ENCODE data around the gene HERC2. TPM values are rescaled to one million over a fixed set of nuclear protein-coding genes. Genes with fewer than 3 reads are reported as not detected.
"Not testable (repeated sequence)": the region's sequence is repeated elsewhere in the genome, so short reads cannot be mapped to it uniquely, and the experiment has no call there.

HERC2 gene
- total RNA-seq, 1 donor from 2014 or later = 42.7 TPM

- H3K4me1 ChIP-seq; H3K27ac ChIP-seq; intact Hi-C loops (cut with DNase I); DNase-seq (ENCODE audit: low spot score in 2 of 2); H3K9me3 ChIP-seq; H3K4me3 ChIP-seq; H3K27me3 ChIP-seq: not testable (repeated sequence)
- peaks cover 17 to 39% of the 10 kb centered on the region in 2 donors for H3K36me3 ChIP-seq
Measured at GRCh38 chr15:28231336-28231735, 90.6 kb downstream of the HERC2 start.

- intact Hi-C loops (cut with DNase I); DNase-seq (ENCODE audit: low spot score in 2 of 2); H3K27ac ChIP-seq; H3K27me3 ChIP-seq; H3K4me3 ChIP-seq; H3K9me3 ChIP-seq; H3K4me1 ChIP-seq: not testable (repeated sequence)
- H3K36me3 ChIP-seq = peaks cover 15 to 35% of the 10 kb centered on the region in 2 donors
Measured at GRCh38 chr15:28228990-28229640, 92.9 kb downstream of the HERC2 start.

GRCh38 chr15:28228096-28228495 lies 93.9 kb downstream of the HERC2 start:
- no peak for TF ChIP-seq CTCF (IDR thresholded peaks at IDR 0.05)
- Histone ChIP-seq H3K36me3 (peaks cover 12 to 39% of the 10 kb centered on the region in 2 donors), H3K27me3 (no peaks in the 10 kb centered on the region), H3K4me1 (no peaks in the 10 kb centered on the region), H3K4me3 (no peak overlapping the region), H3K27ac (no peak overlapping the region), H3K9me3 (no peaks in the 10 kb centered on the region)
- intact Hi-C loops (cut with DNase I) = no loop called here
- no peak for DNase-seq (ENCODE audit: low spot score in 2 of 2)

- peaks cover 12 to 40% of the 10 kb centered on the region in 2 donors for H3K36me3 ChIP-seq
- H3K27me3 ChIP-seq; H3K9me3 ChIP-seq; H3K4me1 ChIP-seq; intact Hi-C loops (cut with DNase I); H3K4me3 ChIP-seq; DNase-seq (ENCODE audit: low spot score in 2 of 2); H3K27ac ChIP-seq: not testable (repeated sequence)
- peak in 2 of 3 experiments; percentile 7 to 26 for TF ChIP-seq CTCF (IDR thresholded peaks at IDR 0.05)
Measured at GRCh38 chr15:28227303-28227702, 94.7 kb downstream of the HERC2 start.

- DNase-seq (ENCODE audit: low spot score in 2 of 2); H3K4me1 ChIP-seq; H3K27me3 ChIP-seq; H3K9me3 ChIP-seq; H3K27ac ChIP-seq; intact Hi-C loops (cut with DNase I); H3K4me3 ChIP-seq: not testable (repeated sequence)
- H3K36me3 ChIP-seq = peaks cover 30 to 57% of the 10 kb centered on the region in 2 donors
Measured at GRCh38 chr15:28222612-28223011, 99.4 kb downstream of the HERC2 start.

- H3K4me1 ChIP-seq; H3K9me3 ChIP-seq; H3K27ac ChIP-seq; intact Hi-C loops (cut with DNase I); H3K4me3 ChIP-seq; H3K27me3 ChIP-seq; DNase-seq (ENCODE audit: low spot score in 2 of 2): not testable (repeated sequence)
- peaks cover 26 to 55% of the 10 kb centered on the region in 2 donors for H3K36me3 ChIP-seq
Measured at GRCh38 chr15:28221696-28222095, 100.3 kb downstream of the HERC2 start.

- H3K36me3 ChIP-seq = peaks cover 37 to 59% of the 10 kb centered on the region in 2 donors
Measured at GRCh38 chr15:28219116-28219515, 102.9 kb downstream of the HERC2 start.

GRCh38 chr15:28216946-28217546 lies 104.9 kb downstream of the HERC2 start:
- H3K27me3 ChIP-seq; H3K27ac ChIP-seq; H3K4me1 ChIP-seq; H3K9me3 ChIP-seq; DNase-seq (ENCODE audit: low spot score in 2 of 2); intact Hi-C loops (cut with DNase I); H3K4me3 ChIP-seq: not testable (repeated sequence)
- H3K36me3 ChIP-seq = peaks cover 40 to 61% of the 10 kb centered on the region in 2 donors

More at GRCh38 chr15:28219116-28219515, 102.9 kb downstream of the HERC2 start:
- Histone ChIP-seq H3K4me1 (no peaks in the 10 kb centered on the region), H3K9me3 (no peaks in the 10 kb centered on the region), H3K4me3 (no peak overlapping the region), H3K27ac (no peak overlapping the region), H3K27me3 (no peaks in the 10 kb centered on the region)
- intact Hi-C loops (cut with DNase I) = no loop called here
- no peak for DNase-seq (ENCODE audit: low spot score in 2 of 2)
- no peak for TF ChIP-seq CTCF (IDR thresholded peaks at IDR 0.05)

GRCh38 chr15:28215521-28215920 lies 106.5 kb downstream of the HERC2 start:
- DNase-seq (ENCODE audit: low spot score in 2 of 2); intact Hi-C loops (cut with DNase I); H3K4me1 ChIP-seq; H3K27ac ChIP-seq; H3K4me3 ChIP-seq; H3K9me3 ChIP-seq; H3K27me3 ChIP-seq: not testable (repeated sequence)
- H3K36me3 ChIP-seq = peaks cover 42 to 60% of the 10 kb centered on the region in 2 donors

- H3K4me1 ChIP-seq; intact Hi-C loops (cut with DNase I); H3K27ac ChIP-seq; H3K27me3 ChIP-seq; DNase-seq (ENCODE audit: low spot score in 2 of 2); H3K9me3 ChIP-seq; H3K4me3 ChIP-seq: not testable (repeated sequence)
- peaks cover 38 to 54% of the 10 kb centered on the region in 2 donors for H3K36me3 ChIP-seq
Measured at GRCh38 chr15:28214006-28214790, 107.8 kb downstream of the HERC2 start.

- H3K4me3 ChIP-seq; H3K4me1 ChIP-seq; DNase-seq (ENCODE audit: low spot score in 2 of 2); intact Hi-C loops (cut with DNase I); H3K27ac ChIP-seq; H3K27me3 ChIP-seq; H3K9me3 ChIP-seq: not testable (repeated sequence)
- H3K36me3 ChIP-seq = peaks cover 30 to 46% of the 10 kb centered on the region in 2 donors
Measured at GRCh38 chr15:28213393-28213792, 108.6 kb downstream of the HERC2 start.
